Upper lobe of right lung (tissue), 1 donor: ENCODE measurements around the gene CDK3. TPM values are rescaled to one million over a fixed set of nuclear protein-coding genes. Genes with fewer than 3 reads are reported as not detected.

ENCODE experiments used
- ATAC-seq: fragments of 200-7000 bp; cut with Tn5 transposase; one replicate; pipeline ENCODE4 v1.9.1; 2020; ENCODE audit warnings: mild to moderate bottlenecking, moderate library complexity
- DNase-seq: peaks from one replicate; pipeline ENCODE4 v3.0.0-alpha.2; 2020
- H3K27ac ChIP-seq: fragments of 200-600 bp; one replicate; pipeline ENCODE4 v1.8.0; 2022
- H3K27me3 ChIP-seq: fragments of 200-600 bp; one replicate; pipeline ENCODE4 v1.8.0; 2022; ENCODE audit warnings: mild to moderate bottlenecking
- H3K36me3 ChIP-seq: fragments of 200-600 bp; one replicate; pipeline ENCODE4 v1.8.0; 2022
- H3K4me1 ChIP-seq: fragments of 200-600 bp; one replicate; pipeline ENCODE4 v1.8.0; 2022
- H3K4me3 ChIP-seq: fragments of 200-600 bp; one replicate; pipeline ENCODE4 v1.8.0; 2022; ENCODE audit warnings: mild to moderate bottlenecking
- H3K9me3 ChIP-seq: fragments of 200-600 bp; one replicate; pipeline ENCODE4 v1.8.0; 2022
- intact Hi-C: fragments of 100-400 bp; cut with DNase I; formaldehyde crosslinking; loops from one replicate; pipeline ENCODE4 v1.11.0; 2022
- total RNA-seq: library from RNA; stranded (reverse); fragmentation: NEBNext Ultra II Directional; extraction: Animal tissue kit (Norgen Biotek cat#: 25700); gene quantifications from one replicate; pipeline ENCODE4 v1.2.1, GENCODE V29; 2021
- TF ChIP-seq, protein P1 (sequence below): fragments of 200-600 bp; IDR thresholded peaks from one replicate; pipeline ENCODE4 v1.8.0; 2022; ENCODE audit warnings: antibody characterized with exemption
- donor health status: DM: no; HTN: yes; CAD: no; lungs with severe emphysema.

Gene CDK3
- total RNA-seq, 1 donor from 2014 or later, result 9.6 TPM

DNA sequence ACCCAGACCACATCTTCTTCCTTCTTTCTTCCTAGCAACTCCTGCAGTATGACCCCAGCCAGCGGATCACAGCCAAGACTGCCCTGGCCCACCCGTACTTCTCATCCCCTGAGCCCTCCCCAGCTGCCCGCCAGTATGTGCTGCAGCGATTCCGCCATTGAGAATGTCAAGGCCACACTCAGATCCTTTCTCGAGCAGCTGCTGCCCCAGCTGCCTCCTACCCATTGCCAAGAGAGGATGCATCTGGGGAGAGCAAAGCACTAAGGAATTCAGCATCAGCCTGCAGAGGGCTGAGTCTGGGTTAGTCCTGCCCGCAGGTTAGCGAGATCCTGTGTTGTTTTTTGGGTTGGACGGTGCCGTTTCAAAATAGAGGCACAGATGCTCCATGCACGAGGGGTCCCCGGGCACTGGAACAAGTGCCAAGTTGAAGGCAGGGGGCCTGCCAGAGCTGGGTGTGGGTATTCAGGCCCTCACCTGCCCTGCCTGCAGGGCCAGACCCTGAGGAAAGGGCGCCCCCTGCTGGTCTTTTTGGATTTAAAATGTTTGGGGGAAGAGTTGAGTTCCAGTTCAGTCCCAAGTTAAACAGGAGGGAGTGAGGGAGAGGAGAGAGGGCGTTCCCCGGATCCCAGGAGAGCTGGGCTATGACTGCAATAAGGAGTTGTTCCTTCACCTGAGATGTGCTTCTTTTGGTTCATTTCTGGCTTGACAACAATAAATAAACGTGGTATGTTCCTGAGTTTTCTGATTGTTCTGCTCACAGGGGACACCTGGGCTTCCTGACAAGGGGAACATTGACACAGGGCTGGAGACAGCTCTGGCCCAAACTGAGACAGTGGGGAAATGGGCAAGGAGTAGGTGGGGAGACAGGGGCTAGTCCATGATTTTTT is 4.9 kb downstream of the CDK3 start:
- H3K27me3 ChIP-seq, result no peaks in the 10 kb centered on the region
- TF ChIP-seq, protein P1, sequence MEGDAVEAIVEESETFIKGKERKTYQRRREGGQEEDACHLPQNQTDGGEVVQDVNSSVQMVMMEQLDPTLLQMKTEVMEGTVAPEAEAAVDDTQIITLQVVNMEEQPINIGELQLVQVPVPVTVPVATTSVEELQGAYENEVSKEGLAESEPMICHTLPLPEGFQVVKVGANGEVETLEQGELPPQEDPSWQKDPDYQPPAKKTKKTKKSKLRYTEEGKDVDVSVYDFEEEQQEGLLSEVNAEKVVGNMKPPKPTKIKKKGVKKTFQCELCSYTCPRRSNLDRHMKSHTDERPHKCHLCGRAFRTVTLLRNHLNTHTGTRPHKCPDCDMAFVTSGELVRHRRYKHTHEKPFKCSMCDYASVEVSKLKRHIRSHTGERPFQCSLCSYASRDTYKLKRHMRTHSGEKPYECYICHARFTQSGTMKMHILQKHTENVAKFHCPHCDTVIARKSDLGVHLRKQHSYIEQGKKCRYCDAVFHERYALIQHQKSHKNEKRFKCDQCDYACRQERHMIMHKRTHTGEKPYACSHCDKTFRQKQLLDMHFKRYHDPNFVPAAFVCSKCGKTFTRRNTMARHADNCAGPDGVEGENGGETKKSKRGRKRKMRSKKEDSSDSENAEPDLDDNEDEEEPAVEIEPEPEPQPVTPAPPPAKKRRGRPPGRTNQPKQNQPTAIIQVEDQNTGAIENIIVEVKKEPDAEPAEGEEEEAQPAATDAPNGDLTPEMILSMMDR, result peak; percentile 68
- intact Hi-C loops, result loop anchor here (5.0 kb wide), 1 partner anchor 98 kb away; no protein-coding TSS in a partner anchor
- H3K36me3 ChIP-seq, result no peaks in the 10 kb centered on the region
- peak; percentile 60 for ATAC-seq
- no peak overlapping the region for H3K4me3 ChIP-seq
- peaks cover 16% of the 10 kb centered on the region for H3K4me1 ChIP-seq
- no peaks in the 10 kb centered on the region for H3K9me3 ChIP-seq
- DNase-seq, result no peak
- peak overlapping the region; percentile 72 for H3K27ac ChIP-seq

DNA sequence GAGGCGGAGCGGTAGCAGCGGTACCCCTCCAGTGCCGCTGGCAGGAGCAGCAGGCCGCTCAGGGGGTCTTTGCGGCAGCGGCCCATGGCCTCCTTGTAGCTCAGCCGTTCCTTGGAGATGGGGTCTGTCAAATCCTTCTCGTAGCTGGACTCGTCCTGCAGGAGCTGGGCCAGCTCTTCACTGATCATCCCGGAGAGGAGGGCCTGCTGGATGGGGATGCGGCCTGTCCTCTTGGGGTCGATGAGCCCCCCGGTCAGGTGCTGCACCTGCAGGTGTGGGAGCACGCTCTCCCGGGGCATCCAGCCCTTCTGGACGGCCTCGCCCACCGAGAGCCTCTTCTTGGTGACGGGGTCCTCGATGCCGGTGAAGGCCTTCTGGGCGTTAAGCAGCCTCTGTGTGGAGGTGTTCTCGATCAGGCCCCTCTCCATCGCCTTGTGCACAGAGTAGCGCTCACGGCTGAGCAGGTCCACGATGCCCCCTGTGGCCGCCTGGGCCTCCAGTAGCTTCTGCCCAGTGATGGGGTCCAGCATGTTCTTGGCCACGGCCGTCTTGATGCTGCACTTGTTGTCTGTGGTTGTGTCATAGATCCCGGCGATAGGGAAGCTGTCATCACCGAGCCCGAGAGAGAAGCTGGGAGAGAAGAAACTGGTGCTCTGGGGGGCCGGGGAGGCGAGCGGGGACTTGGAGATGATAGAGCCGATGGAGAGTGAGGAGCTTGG is 6.6 kb downstream of the CDK3 start:
- DNase-seq (no peak), ATAC-seq (no peak)
- Histone ChIP-seq H3K9me3 (no peaks in the 10 kb centered on the region), H3K27ac (no peak overlapping the region), H3K27me3 (no peaks in the 10 kb centered on the region), H3K4me1 (peaks cover 16% of the 10 kb centered on the region), H3K36me3 (no peaks in the 10 kb centered on the region), H3K4me3 (no peak overlapping the region)
- intact Hi-C loops, result loop anchor here (5.0 kb wide), 1 partner anchor 100 kb away; no protein-coding TSS in a partner anchor
- TF ChIP-seq, protein P1, result no peak

DNA sequence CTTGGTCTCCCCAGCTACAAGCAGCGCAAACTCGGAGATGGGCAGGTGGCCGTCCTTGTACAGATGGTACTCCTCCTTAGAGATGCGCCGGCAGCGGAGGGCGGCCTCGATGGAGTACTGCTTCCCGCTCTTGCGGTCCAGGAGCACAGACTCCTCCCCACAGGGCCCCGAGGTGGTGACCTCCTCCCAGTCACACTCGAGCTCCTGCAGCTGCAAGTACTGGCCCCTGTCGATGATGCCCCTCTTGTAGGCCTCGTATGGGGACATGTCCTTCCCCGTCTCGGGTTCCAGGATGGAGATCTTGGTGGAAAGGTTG is 7.2 kb downstream of the CDK3 start:
- DNase-seq (no peak), ATAC-seq (no peak)
- no peak overlapping the region for H3K27ac ChIP-seq
- TF ChIP-seq, protein P1, result no peak
- no peaks in the 10 kb centered on the region for H3K9me3 ChIP-seq
- H3K36me3 ChIP-seq, result no peaks in the 10 kb centered on the region
- no peaks in the 10 kb centered on the region for H3K27me3 ChIP-seq
- H3K4me3 ChIP-seq, result no peak overlapping the region
- intact Hi-C loops, result loop anchor here (5.0 kb wide), 1 partner anchor 101 kb away; no protein-coding TSS in a partner anchor
- H3K4me1 ChIP-seq, result peaks cover 16% of the 10 kb centered on the region

DNA sequence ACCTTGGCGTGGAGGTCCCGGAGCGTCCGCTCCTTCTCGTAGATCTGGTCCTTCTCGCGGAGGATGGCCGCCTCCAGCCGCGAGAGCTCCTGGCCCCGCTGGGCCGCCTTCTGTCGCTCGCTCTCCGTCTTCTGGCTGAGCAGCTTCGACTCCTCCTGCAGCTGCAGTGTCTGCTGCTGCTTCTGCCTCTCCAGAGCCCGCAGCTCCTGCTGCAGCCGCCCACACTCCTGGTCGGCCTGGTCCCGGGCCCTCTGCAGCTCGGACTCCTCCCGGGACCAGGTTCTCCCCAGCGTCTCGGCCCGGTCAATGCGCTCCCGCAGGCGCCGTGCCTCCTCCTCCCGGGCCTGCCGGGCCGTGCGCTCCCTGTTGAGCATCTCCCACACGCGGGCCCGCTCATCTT is 7.6 kb downstream of the CDK3 start:
- Histone ChIP-seq H3K9me3 (no peaks in the 10 kb centered on the region), H3K4me3 (no peak overlapping the region), H3K27ac (no peak overlapping the region), H3K36me3 (no peaks in the 10 kb centered on the region), H3K4me1 (peaks cover 12% of the 10 kb centered on the region), H3K27me3 (no peaks in the 10 kb centered on the region)
- DNase-seq (no peak), ATAC-seq (no peak)
- intact Hi-C loops, result loop anchor here (5.0 kb wide), 1 partner anchor 101 kb away; no protein-coding TSS in a partner anchor
- TF ChIP-seq, protein P1, result no peak

DNA sequence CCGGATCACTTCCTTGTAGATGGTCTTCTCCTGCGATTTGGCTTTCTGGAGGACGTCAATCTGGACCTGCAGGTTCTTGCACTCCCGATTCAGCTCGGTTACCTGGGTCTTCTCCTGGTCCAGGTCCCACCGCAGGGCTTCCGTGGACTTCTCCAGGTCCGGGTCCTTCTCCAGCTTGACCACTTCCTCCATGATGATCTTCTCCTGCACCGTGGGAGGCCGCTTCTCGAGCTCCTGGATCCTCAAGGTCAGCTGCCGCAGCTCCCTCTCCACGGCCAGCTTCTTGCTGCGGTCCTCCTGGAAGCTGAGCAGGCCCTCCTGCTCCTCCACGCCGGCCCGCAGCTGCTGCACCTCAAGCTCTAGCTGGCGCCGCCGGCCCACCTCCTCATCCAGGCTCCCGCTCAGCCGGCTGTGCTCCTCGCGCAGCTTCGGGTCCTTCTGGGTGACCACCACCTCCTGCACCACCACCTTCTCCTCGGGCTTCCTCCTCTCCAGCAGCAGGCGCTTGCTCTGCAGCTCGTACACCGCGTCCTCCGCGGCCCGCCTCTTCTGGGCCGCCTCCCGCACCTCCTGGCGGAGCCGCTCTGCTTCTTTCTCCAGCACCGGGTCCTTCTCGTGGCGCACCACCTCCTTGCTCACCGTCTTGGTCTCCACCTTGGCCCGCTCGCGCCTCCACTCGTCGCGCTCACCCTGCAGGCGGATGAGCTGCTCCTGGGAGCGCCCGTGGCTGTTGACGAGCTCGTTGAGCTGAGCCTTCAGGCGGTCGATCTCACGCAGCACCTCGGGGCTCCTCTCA is 8.2 kb downstream of the CDK3 start:
- intact Hi-C loops, result loop anchor here (5.0 kb wide), 1 partner anchor 102 kb away; no protein-coding TSS in a partner anchor
- TF ChIP-seq, protein P1, result no peak
- Histone ChIP-seq H3K36me3 (no peaks in the 10 kb centered on the region), H3K4me1 (peaks cover 6% of the 10 kb centered on the region), H3K9me3 (no peaks in the 10 kb centered on the region), H3K27me3 (no peaks in the 10 kb centered on the region), H3K27ac (no peak overlapping the region), H3K4me3 (no peak overlapping the region)
- DNase-seq, result no peak
- no peak for ATAC-seq
